22Rv1 (cell line): ENCODE results near the gene COL23A1.

ENCODE experiments used
- H3K27ac ChIP-seq: fragments of 450-650 bp; 2 replicates; pipeline ENCODE4 v1.5.1; 2017
- ZFX ChIP-seq: fragments of 450-650 bp; IDR thresholded peaks from 2 replicates; pipeline ENCODE4 v1.6.1; 2017; ENCODE audit warnings: antibody characterized with exemption, borderline replicate concordance
- TF ChIP-seq, protein P1 (sequence below): fragments of 450-650 bp; IDR thresholded peaks from 2 replicates; pipeline ENCODE4 v1.5.1; 2017; ENCODE audit warnings: mild to moderate bottlenecking

The COL23A1 gene

DNA sequence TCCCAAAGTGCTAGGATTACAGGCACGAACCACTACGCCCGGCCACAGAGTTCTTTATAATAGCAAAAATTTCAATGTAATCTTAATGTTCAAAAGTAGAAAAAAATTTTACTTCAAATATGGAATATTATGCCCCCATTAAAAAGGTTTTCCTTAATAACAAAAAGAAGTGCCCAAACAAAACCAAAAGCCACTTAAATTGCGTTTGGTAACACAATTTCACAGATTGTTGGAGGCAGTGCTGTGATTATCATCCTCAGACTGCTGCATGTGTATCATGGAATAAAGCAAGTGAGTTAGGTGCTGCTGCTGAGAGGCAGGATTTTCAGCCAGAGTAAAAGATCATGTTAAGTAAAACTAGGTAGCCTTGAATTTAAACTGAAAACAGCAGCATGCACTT, 132.7 kb downstream of the COL23A1 start:
- no peak overlapping the region for H3K27ac ChIP-seq
- no peak for TF ChIP-seq ZFX
- TF ChIP-seq, protein P1, sequence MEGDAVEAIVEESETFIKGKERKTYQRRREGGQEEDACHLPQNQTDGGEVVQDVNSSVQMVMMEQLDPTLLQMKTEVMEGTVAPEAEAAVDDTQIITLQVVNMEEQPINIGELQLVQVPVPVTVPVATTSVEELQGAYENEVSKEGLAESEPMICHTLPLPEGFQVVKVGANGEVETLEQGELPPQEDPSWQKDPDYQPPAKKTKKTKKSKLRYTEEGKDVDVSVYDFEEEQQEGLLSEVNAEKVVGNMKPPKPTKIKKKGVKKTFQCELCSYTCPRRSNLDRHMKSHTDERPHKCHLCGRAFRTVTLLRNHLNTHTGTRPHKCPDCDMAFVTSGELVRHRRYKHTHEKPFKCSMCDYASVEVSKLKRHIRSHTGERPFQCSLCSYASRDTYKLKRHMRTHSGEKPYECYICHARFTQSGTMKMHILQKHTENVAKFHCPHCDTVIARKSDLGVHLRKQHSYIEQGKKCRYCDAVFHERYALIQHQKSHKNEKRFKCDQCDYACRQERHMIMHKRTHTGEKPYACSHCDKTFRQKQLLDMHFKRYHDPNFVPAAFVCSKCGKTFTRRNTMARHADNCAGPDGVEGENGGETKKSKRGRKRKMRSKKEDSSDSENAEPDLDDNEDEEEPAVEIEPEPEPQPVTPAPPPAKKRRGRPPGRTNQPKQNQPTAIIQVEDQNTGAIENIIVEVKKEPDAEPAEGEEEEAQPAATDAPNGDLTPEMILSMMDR = no peak

DNA sequence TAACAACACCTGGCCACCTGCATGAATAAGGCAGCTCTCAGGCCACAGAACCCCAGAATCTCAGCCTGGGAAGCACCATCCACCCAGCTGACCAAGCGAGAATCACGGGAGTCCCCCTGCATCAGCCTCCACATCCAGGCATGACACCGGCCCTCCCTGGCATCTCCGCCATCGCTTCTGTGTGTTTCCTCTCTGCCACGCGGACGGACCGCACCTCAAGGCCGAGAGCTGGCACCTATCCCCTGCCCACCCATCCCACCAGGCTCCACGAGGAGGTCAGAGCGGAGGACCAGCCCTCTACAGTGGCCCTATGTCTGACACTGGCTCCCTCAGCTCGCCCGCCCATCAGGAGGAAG, 134.7 kb downstream of the COL23A1 start:
- no peak for TF ChIP-seq ZFX
- TF ChIP-seq, protein P1 = no peak
- no peak overlapping the region for H3K27ac ChIP-seq

DNA sequence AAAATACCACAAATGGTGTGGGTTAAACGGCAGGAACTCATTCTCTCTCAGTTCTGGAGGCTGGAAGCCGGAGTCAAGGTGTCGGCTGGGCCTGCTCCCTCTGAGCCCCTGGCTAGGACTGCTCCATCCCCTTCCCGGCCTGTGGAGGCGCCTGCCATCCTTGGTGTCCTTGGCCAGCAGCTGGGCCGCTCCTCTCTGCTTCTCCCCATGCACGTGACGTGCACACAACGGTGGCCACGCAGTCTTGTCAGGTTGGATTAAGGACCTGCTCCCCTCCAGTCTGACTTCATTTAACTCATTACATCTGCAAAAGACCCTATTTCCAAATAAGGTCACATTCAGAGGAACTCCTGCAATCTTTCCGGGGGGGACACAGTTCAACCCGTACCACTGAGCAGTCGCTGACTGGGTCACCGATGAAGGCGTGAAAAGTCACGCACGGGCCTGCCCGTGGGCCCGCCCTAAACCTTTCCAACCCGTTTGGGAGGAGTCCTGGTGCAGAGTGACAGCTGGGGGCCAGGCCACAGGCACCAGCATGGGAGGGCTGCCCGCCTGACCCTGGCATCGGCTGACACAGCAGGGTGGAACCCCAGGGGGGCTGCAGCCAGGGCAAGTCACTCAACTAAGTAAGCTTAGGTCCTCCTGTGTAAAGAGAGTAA, 135.2 kb downstream of the COL23A1 start:
- TF ChIP-seq, protein P1 = no peak
- no peak for TF ChIP-seq ZFX
- H3K27ac ChIP-seq = no peak overlapping the region

- TF ChIP-seq, protein P1 = no peak
- TF ChIP-seq ZFX = no peak
- no peak overlapping the region for H3K27ac ChIP-seq
Observed at GRCh38 chr5:178454303-178454702, 135.9 kb downstream of the COL23A1 start.

DNA sequence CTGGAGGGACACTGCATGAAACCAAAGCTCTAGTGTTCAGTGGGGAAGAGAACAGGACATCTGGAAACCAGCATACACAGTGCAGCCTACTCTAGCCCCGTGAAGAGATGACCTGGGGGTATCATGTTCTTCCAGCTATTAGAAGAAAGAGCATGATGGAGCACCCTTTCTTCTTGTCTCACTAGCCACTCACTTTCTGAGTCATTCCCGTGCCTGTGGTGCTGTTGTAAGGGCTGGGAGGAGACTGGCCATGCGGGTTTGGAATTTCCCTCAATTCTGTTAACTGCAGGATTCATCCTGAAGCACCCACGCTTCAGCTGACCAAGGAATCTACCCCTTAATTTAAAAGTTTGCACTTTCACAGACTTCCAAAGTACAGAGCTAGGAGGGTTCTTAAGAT, 137.0 kb downstream of the COL23A1 start:
- TF ChIP-seq ZFX = no peak
- TF ChIP-seq, protein P1 = no peak
- no peak overlapping the region for H3K27ac ChIP-seq

- H3K27ac ChIP-seq = no peak overlapping the region
Observed at GRCh38 chr5:178450121-178451028, 139.8 kb downstream of the COL23A1 start.

More at GRCh38 chr5:178450121-178451028, 139.8 kb downstream of the COL23A1 start:
- TF ChIP-seq, protein P1 = no peak
- TF ChIP-seq ZFX = no peak
